ENCODE measurements around the gene ANKRD31. TPM values are rescaled to one million over a fixed set of nuclear protein-coding genes. Genes with fewer than 3 reads are reported as not detected.

Gene ANKRD31
- total RNA-seq, 1 experiment from 2014 or later = 1.5 TPM

DNA sequence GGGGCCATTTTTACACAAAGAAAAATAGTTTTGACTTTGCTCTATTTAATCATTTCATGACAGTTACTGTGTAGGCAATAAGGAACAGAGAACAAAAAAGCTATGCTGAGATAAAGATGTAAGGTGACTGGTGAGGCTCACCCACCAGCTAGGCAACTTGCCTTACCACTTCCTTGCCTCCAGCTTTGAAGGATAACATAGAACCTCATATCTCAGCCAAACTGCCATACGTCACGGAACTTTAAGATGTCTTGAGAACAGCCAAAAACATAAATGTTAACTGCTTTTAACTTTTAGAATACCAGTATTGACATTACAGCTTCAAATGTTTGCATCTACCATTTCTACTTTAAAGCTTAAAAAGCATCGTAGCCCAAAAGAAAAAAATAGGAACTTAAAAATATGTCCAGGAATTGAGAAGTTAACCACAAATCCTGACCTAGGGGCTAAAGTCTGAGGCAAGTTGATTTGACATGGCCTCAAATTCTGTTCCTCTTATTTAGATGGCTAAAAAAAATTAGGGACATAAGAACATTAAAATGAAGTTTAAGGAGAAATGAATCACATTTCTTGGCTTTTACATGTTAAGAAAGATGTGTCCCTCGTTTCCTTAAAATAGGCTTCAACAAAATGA, 176.6 kb downstream of the ANKRD31 start:
- no peak for DNase-seq
- no peaks in the 10 kb centered on the region for H3K27me3 Mint-ChIP-seq (ENCODE audit: unreplicated experiment)
- TF ChIP-seq, protein P1, sequence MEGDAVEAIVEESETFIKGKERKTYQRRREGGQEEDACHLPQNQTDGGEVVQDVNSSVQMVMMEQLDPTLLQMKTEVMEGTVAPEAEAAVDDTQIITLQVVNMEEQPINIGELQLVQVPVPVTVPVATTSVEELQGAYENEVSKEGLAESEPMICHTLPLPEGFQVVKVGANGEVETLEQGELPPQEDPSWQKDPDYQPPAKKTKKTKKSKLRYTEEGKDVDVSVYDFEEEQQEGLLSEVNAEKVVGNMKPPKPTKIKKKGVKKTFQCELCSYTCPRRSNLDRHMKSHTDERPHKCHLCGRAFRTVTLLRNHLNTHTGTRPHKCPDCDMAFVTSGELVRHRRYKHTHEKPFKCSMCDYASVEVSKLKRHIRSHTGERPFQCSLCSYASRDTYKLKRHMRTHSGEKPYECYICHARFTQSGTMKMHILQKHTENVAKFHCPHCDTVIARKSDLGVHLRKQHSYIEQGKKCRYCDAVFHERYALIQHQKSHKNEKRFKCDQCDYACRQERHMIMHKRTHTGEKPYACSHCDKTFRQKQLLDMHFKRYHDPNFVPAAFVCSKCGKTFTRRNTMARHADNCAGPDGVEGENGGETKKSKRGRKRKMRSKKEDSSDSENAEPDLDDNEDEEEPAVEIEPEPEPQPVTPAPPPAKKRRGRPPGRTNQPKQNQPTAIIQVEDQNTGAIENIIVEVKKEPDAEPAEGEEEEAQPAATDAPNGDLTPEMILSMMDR (IDR thresholded peaks at IDR 0.05; ENCODE audit: unreplicated experiment) = no peak
- H3K4me3 Mint-ChIP-seq (ENCODE audit: low read depth, unreplicated experiment) = no peak overlapping the region
- no TSS peak for BruUV-seq (replicated peaks)
- CTCF ChIA-PET = no interaction called here
- no peaks in the 10 kb centered on the region for H3K9me3 Mint-ChIP-seq (ENCODE audit: low read depth, unreplicated experiment)
- no peak overlapping the region for H3K27ac Mint-ChIP-seq (ENCODE audit: unreplicated experiment)
- peaks cover 6% of the 10 kb centered on the region for H3K36me3 Mint-ChIP-seq (ENCODE audit: insufficient read depth, unreplicated experiment)
- intact Hi-C loops (cut with micrococcal nuclease; ENCODE audit: unreplicated experiment) = loop anchor here (10.0 kb wide), 1 partner anchor 175 kb away; the partner anchor contains the start of gene ANKRD31
- H3K4me1 Mint-ChIP-seq (ENCODE audit: low read depth, unreplicated experiment) = peaks cover 26% of the 10 kb centered on the region

DNA sequence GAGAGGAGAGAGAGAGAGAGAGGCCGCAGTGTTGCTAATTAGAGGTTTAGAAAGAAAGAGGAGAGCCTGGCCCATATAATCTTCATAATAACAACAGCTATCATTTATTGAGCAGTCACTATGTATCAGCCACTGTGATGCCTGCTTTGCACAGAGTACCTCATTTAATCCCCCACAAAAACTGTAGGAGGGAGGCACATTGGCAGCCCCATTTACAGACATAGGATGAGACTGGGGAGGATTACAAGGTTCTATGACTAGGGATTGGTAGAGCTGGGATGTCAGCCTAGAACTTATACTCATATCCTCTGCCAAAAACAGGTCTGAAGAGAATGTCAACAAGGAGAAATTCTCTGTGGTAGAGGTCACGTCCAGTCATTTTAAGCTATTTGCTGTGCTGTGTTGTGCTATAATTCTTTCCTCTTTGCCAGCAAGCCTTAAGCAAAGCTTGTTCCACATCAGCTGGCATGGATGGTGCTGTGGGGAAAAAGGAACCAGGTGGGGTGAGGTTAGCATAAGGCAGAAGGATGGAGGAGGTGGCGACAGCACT, 177.6 kb downstream of the ANKRD31 start:
- Mint-ChIP-seq H3K4me1 (ENCODE audit: low read depth, unreplicated experiment) (peaks cover 35% of the 10 kb centered on the region), H3K9me3 (ENCODE audit: low read depth, unreplicated experiment) (no peaks in the 10 kb centered on the region), H3K4me3 (ENCODE audit: low read depth, unreplicated experiment) (no peak overlapping the region), H3K36me3 (ENCODE audit: insufficient read depth, unreplicated experiment) (peaks cover 9% of the 10 kb centered on the region), H3K27me3 (ENCODE audit: unreplicated experiment) (no peaks in the 10 kb centered on the region), H3K27ac (ENCODE audit: unreplicated experiment) (no peak overlapping the region)
- BruUV-seq (replicated peaks) = no TSS peak
- CTCF ChIA-PET = interaction anchor here (0.6 to 0.8 kb wide), 2 partner anchors 124 to 544 kb away, joined by 3 read pairs; no protein-coding TSS in a partner anchor
- DNase-seq = no peak
- TF ChIP-seq, protein P1 (IDR thresholded peaks at IDR 0.05; ENCODE audit: unreplicated experiment) = no peak
- intact Hi-C loops (cut with micrococcal nuclease; ENCODE audit: unreplicated experiment) = loop anchor here (10.0 kb wide), 1 partner anchor 176 kb away; the partner anchor contains the start of gene ANKRD31

DNA sequence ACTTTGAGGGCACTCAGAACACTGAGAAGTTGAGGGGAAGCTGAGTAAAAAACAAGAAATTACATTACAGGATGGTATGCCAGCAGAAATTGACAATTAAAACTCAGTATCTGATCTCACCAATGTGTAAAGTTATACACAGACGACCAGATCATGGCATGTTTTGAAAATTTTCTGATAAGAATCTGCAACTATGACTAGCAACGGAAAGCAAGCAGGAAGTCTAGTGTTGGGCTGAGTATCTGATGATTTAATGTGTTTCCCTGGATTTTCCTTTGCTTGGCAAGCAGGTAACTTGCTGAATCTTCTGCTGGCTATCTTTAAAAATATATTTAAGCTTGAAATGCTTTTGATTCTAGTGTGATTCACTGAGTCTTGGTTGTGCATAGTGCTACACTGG, 179.1 kb downstream of the ANKRD31 start:
- Mint-ChIP-seq H3K27ac (ENCODE audit: unreplicated experiment) (no peak overlapping the region), H3K27me3 (ENCODE audit: unreplicated experiment) (no peaks in the 10 kb centered on the region), H3K9me3 (ENCODE audit: low read depth, unreplicated experiment) (no peaks in the 10 kb centered on the region), H3K36me3 (ENCODE audit: insufficient read depth, unreplicated experiment) (peaks cover 23% of the 10 kb centered on the region), H3K4me1 (ENCODE audit: low read depth, unreplicated experiment) (peaks cover 35% of the 10 kb centered on the region), H3K4me3 (ENCODE audit: low read depth, unreplicated experiment) (no peak overlapping the region)
- TF ChIP-seq, protein P1 (IDR thresholded peaks at IDR 0.05; ENCODE audit: unreplicated experiment) = no peak
- DNase-seq = no peak
- intact Hi-C loops (cut with micrococcal nuclease; ENCODE audit: unreplicated experiment) = loop anchor here (10.0 kb wide), 1 partner anchor 177 kb away; the partner anchor contains the start of gene ANKRD31
- CTCF ChIA-PET = interaction anchor here (0.6 to 1.4 kb wide), 2 partner anchors 54 to 132 kb away, joined by 3 to 6 read pairs; no protein-coding TSS in a partner anchor
- BruUV-seq (replicated peaks) = no TSS peak

DNA sequence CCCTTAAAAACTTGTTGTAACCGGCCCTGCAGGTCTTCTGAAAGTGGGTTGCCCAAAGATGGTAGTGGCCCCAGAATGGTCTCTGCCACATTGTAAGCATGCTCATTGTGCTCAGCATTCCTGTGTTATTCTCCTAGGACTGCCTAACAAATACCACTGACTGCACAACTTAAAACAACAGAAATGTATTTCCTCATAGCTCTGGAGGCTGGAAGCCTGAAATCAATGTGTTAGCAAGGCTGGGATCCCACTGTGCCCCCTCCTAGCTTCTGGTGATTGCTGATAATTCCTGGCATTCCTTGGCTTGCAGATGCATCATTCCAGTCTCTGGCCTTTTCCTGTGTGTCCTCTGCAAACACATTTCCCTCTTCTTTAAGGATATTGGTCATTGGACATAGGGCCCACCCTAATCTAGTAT, 180.9 kb downstream of the ANKRD31 start:
- intact Hi-C loops (cut with micrococcal nuclease; ENCODE audit: unreplicated experiment) = loop anchor here (10.0 kb wide), 1 partner anchor 179 kb away; the partner anchor contains the start of gene ANKRD31
- BruUV-seq (replicated peaks) = no TSS peak
- TF ChIP-seq, protein P1 (IDR thresholded peaks at IDR 0.05; ENCODE audit: unreplicated experiment) = no peak
- Mint-ChIP-seq H3K4me1 (ENCODE audit: low read depth, unreplicated experiment) (peaks cover 50% of the 10 kb centered on the region), H3K36me3 (ENCODE audit: insufficient read depth, unreplicated experiment) (peaks cover 37% of the 10 kb centered on the region), H3K9me3 (ENCODE audit: low read depth, unreplicated experiment) (no peaks in the 10 kb centered on the region), H3K4me3 (ENCODE audit: low read depth, unreplicated experiment) (no peak overlapping the region), H3K27ac (ENCODE audit: unreplicated experiment) (peak overlapping the region; percentile 57), H3K27me3 (ENCODE audit: unreplicated experiment) (no peaks in the 10 kb centered on the region)
- DNase-seq = no peak
- CTCF ChIA-PET = no interaction called here

All from Calu3 (cell line).